CD4-positive, alpha-beta T cell treated with Interleukin-1 beta for 1 hour (primary cell): Measurements from ENCODE around the gene FBXW8.

Experiments
- DNase-seq, 2 donors: peaks; one replicate each; pipeline ENCODE4 v3.0.0-alpha.2; 2020 to 2022

FBXW8 gene

DNA sequence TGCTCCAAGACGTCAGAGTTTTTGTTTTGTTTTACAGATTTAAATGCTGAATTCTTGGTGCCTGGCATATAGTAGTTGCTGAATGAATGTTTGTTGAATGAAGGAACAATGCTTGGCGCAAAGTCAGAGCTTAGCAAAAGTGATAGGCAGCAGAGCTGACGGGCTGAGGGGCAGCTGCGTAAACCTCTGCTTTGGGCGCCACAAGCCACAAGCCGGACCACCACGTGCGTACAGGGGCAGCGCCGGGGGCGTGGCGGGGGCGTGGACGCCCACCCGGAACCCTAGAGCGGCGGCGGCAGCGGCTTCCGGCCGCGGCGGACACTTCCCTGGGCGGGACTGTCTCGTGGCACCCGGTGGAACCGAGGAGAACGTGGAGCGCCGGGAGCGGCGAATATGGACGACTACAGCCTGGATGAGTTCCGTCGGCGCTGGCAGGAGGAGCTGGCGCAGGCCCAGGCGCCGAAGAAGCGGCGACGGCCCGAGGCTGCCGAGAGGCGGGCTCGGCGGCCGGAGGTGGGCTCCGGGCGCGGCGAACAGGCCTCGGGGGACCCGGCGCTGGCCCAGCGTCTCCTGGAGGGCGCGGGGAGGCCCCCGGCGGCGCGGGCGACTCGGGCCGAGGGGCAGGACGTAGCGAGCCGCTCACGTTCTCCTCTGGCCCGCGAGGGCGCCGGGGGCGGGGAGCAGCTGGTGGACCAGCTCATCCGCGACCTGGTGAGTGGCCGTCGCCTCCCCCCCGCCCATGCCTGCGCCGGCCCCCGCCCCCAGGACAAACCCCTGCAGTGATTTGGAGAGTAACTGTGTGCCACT lies at the start of gene FBXW8:
TSS of gene FBXW8 (plus strand) at position 306 of the 807 bp plus-strand sequence. CDS start at position 394, 88 bp downstream.
- DNase-seq, result peak; percentile 63 to 67

DNA sequence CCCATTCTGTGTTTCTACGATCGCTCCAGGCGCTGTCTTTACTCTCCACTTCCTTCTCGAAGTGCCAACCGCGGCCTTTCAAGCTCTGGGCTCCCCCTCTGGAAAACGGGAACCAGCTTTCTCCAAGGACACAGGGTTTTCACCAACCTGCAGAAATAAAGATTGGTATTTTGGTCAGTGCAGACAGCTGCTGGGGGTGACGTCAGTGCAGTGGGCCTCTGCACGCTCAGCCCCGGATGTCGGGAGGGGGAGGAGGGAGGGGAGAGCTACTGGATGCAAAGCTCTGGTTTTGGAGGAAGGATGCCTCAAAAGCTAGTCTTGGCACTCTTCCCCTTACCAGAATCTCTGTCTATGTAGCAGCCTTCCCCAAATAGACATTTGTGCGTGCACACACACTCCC lies 49.4 kb upstream of the FBXW8 start:
- peak; percentile 3 to 49 for DNase-seq

- DNase-seq, result no peak
Measured at GRCh38 chr12:116862167-116862566, 48.6 kb upstream of the FBXW8 start.

- DNase-seq, result no peak
Measured at GRCh38 chr12:116863275-116863767, 47.4 kb upstream of the FBXW8 start.

GRCh38 chr12:116864371-116865160 lies 46.2 kb upstream of the FBXW8 start:
- DNase-seq, result no peak

GRCh38 chr12:116867523-116867922 lies 43.2 kb upstream of the FBXW8 start:
- DNase-seq, result no peak

DNA sequence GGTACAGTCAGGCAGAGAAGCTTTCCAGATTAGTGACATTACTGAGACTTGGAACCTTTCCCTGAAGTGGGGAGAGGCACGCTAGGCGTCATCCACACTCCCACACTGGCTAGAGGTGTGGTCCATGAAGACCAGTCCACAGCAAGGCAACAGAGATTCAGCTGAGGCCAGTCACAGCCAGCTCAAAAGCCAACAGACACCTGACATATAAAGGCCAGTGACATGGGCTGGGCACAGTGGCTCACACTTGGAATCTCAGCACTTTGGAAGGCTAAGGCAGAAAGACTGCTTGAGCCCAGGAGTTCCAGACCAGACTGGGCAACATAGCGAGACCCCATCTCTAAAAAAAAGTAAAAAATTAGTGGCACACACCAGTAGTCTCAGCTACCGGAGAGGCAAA lies 40.4 kb upstream of the FBXW8 start:
- no peak for DNase-seq

GRCh38 chr12:116874324-116874995 lies 36.3 kb upstream of the FBXW8 start:
- no peak for DNase-seq

DNA sequence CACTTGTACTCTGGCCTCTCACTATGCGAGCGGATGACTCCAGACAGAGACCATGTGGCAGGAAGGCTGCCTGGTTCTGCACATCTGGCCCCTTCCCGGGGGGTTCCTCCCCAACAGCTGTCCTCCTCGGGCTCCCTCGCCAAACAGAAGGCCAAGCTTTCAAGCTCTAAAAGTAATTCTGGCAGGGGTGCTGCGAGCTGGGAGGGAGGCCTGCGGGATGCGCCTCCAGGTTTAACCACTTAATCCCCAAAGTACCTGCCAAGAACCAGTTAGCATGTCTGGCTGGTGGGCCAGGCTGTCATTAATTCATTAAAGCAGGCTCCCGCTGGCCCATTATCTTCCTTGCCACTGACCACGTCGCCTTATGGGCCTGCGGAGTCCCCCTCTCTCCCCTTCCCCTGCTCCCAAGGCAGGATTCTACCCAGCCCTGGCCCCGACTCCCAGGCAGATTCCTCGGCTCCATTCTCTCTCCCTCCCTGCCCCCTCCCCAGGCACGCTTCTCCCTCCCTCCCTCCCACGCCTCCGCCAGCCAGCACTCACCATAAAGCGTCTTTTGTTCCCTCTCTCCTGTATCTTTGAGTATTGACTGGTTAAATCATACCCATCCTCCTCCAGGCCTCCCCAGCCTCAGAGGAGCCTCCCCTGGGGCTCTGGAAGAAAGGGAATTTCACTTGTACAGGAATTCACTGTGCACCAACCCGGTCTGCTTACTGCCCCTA lies 34.4 kb upstream of the FBXW8 start:
- no peak for DNase-seq

GRCh38 chr12:116878567-116879508 lies 31.9 kb upstream of the FBXW8 start:
- DNase-seq, result no peak

GRCh38 chr12:116879509-116880212 lies 31.1 kb upstream of the FBXW8 start:
- no peak for DNase-seq

DNA sequence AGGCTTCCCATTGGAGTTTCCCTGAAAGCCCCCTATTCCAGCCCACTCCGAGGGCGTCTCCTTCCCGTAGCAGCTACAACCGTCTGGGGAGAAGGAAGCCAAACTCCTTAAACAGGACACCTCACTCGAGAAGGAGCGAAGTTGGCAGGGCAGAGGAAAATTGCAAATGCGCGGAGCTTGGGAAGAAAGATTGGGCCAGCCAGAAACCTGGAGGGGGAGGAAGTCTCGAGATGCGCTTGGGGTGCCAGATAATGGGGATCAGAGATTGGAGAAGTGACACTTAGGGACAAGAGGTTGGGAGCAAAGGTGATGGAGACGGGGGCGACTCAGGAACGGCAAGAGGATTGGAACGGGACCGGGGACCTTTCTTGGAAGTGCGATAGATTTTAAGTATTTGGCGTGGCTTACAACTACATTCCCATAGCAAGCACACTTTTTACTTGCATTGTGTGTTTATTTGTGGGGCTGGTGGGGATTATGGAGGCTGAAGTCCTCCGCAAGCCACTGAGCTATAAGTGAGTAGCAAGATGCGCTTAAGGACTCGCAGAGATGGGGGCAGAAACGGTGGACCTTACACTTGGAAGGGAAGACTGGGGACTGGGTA lies 30.4 kb upstream of the FBXW8 start:
- no peak for DNase-seq

GRCh38 chr12:116880817-116881324 lies 29.9 kb upstream of the FBXW8 start:
- DNase-seq, result peak in 1 of 2 donors; percentile 38

DNA sequence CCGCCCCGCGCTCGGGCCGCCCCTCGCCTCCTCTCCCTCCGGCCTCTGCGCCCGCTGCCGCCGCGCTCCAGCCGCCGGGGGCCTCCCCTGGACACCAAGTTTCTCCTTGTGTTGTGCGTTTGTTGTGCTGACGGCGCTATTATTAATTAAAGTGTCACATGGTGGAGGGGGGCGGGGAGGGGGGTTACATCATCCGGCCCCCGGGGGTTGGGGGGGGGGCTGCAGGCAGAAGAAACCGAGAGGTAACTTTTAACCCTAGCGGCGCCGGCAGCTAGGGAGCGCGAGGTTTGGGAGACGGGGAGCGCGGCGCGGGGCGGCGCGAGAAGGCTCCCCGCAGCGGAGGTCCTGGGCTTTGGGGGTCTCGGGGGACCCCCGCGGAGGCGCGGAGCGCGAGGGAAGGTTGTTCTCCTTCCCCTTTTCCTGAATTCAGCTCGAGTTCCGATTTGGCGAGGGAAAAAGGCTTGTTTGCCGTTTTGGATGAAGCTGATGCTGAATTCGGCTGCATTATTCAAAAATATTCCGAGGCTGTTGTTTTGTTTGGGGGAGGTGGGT lies 29.3 kb upstream of the FBXW8 start, which contains the start of gene HRK:
TSS of gene HRK (minus strand) at position 117 of the 552 bp plus-strand sequence. CDS start 134 bp downstream, outside the sequence.
- DNase-seq, result no peak

DNA sequence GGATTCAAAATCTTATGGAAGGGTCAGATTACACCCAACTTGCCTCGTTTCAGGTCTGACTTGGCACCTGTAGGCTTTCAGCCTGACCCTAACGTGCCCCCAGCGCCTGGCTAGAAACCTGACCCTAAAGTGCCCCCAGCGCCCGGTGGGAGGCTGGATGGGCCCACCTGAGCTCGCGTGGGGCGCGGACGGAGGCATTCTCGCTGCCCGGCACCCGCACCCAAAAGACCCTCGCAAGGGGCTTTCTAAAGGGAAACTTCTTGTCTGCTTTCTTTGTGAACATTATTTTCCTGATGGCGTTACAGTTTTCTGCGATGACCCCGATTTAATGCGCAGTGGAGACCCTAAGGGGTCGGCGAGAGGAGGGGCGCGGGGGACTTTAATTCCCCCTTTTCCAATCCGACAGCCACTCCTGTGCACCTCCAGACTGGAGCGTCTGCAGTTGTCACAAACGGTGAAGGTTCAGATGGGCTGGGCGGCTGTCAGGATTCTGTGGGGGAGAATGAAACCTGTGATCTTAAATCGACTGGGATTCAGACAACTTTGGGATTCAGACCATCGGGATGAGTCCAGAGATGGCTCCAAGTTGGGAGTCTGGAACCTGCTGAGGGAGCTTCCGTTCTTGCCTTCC lies 28.8 kb upstream of the FBXW8 start:
- no peak for DNase-seq

DNA sequence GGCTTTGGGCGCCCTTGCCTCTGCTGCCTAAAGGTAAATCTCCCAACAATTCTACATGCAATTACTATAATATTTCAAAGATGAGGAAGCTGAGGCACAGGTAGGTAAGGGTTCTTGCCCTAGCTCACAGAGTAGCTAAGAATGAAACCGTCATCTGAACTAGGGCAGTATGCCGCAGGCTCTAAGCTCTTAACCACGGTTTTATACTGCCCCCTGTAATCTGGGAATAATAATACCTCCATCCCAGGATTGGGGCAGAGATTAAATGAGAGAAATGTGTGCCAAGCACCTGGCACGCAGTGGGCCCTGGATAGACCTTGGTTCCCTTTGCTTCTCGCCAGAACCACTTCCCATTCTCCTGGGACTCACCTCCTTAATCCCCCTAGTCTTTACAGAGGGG lies 28.0 kb upstream of the FBXW8 start:
- no peak for DNase-seq

DNA sequence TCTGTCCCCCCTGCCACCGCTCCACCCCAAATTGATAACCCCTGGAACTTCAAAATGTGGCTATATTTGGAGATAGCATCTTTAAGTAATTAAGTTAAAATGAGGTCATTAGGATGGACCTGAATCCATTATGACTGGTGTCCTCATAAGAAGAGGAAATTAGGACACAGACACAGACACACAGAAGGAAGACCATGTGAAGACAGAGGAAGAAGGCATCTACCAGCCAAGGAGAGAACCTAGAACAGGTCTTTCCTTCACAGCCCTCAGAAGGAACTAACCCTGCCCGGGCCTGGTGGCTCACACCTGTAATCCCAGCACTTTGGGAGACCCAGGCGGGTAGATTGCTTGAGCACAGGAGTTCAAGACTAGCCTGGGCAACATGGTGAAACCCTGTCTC lies 25.9 kb upstream of the FBXW8 start:
- DNase-seq, result no peak

- DNase-seq, result peak in 1 of 2 donors; percentile 13
Measured at GRCh38 chr12:116885491-116885890, 25.3 kb upstream of the FBXW8 start.

- no peak for DNase-seq
Measured at GRCh38 chr12:116887244-116887643, 23.5 kb upstream of the FBXW8 start.
